Measurements from ENCODE around the gene ZNF581.
A peak's percentile ranks its signal among the peaks of the same experiment; 100 is the strongest.

ZNF581 gene

GRCh38 chr19:55626350-55626749, 17.1 kb upstream of the ZNF581 start:
- peak in 1 of 3 experiments; percentile 41 for DNase-seq (ENCODE audit: low read depth in 3 of 3)

GRCh38 chr19:55632463-55632834, 11.0 kb upstream of the ZNF581 start:
- DNase-seq (ENCODE audit: low read depth in 3 of 3): peak; percentile 74 to 92 (median 77)

DNA sequence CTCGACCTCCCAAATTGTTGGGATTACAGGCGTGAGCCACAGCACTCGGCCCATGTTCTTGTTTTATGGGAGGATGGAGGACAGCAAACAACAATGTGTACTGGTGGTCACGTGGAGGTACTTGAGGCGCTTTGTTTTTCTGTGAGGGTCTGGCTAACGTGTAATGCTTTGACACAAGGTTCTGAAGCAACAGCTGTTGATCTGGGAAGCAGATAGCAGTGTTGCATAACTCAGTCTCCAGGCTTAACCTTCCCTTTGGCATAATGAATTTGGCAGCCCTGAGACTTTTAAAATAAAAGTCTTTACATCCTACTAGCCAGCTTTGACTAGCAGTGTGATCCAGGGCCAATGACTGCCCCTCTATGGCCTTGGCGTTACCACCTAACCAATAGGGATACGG, 9.6 kb upstream of the ZNF581 start:
- no peak for DNase-seq (ENCODE audit: low read depth in 3 of 3)

GRCh38 chr19:55635334-55635717, 8.1 kb upstream of the ZNF581 start:
- DNase-seq (ENCODE audit: low read depth in 3 of 3): no peak

DNA sequence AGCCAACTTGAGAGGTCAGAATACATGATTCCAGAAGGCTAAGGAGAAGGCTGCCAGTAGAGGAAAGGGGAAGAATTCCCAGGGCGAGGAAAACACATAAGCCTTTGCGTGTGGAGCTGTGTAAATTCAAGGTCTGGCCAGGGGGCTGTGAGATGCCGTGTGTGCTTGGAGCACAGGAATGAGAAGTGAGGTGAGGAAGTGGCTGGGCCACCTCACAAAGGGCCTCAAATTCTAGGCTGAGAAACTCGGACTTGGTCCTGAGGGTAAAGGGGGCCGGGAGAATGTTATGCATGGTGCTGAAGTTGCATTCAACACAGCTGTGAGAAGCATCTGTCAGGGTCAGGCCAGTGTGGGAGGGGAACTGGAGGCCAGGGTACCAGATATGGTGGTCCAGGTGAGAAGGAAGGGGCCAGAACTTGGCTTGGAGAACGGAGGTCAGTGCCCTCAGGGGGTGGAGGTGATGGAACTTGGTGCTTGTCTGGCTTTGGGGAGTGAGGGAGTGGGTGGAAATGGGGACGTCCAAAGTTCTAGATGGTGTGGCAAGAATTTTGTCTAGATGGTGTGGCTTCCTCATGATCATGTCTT, 7.5 kb upstream of the ZNF581 start:
- DNase-seq (ENCODE audit: low read depth in 3 of 3): no peak

GRCh38 chr19:55636723-55637122, 6.7 kb upstream of the ZNF581 start:
- no peak for DNase-seq (ENCODE audit: low read depth in 3 of 3)

GRCh38 chr19:55637534-55637933, 5.9 kb upstream of the ZNF581 start:
- no peak for DNase-seq (ENCODE audit: low read depth in 3 of 3)

GRCh38 chr19:55638864-55639359, 4.5 kb upstream of the ZNF581 start:
- peak in 1 of 3 experiments; percentile 64 for DNase-seq (ENCODE audit: low read depth in 3 of 3)

- DNase-seq (ENCODE audit: low read depth in 3 of 3): peak in 1 of 3 experiments; percentile 67
Measured at GRCh38 chr19:55640043-55640576, 3.3 kb upstream of the ZNF581 start.

DNA sequence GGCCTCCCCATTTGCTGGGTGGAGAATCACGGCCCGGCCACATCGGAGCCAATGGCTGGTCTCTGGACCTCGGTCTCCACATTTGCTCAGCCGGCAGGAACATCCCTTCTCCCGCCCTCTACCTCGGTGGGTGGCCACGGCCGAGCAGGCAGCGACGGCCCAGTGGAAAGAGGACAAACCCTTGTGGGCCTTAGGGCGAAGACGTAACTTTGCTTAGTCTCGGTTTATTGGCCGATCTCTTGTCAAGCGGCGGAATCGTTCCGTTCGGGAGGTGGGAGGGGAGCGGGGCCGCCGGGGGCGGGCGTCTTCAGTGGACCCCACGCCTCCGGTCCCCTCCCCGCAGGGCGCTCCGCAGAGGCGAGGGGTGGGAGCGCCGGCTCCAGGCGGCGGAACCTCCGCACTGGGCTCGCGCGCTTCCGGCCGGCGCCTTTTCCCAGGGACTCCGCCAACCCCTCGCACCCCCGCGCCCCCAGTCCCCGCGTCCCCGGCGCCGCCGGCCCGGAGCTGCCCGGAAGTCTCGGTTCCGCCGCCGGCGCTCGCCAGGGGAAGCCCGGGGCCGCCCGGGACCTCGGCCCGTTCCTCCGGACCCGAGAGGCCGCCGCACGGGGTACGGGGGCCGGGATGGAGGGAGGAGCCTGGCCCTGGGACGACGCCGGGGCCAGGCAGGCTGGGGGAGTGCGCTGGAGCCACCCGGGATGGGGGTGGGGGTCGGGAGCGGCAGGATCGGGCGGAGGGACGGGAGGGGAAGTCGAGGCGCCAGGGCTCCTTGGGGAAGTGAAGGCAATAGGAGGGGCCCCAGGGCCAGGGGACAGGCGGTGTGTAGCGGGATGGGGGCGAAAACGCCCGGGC, 2.6 kb upstream of the ZNF581 start, which contains the start of gene ZNF580:
ZNF580 (plus strand) TSS at position 426 of the 849 bp plus-strand sequence. CDS start 1,507 bp downstream, outside the sequence.
- DNase-seq (ENCODE audit: low read depth in 3 of 3): peak in 1 of 3 experiments; percentile 69

DNA sequence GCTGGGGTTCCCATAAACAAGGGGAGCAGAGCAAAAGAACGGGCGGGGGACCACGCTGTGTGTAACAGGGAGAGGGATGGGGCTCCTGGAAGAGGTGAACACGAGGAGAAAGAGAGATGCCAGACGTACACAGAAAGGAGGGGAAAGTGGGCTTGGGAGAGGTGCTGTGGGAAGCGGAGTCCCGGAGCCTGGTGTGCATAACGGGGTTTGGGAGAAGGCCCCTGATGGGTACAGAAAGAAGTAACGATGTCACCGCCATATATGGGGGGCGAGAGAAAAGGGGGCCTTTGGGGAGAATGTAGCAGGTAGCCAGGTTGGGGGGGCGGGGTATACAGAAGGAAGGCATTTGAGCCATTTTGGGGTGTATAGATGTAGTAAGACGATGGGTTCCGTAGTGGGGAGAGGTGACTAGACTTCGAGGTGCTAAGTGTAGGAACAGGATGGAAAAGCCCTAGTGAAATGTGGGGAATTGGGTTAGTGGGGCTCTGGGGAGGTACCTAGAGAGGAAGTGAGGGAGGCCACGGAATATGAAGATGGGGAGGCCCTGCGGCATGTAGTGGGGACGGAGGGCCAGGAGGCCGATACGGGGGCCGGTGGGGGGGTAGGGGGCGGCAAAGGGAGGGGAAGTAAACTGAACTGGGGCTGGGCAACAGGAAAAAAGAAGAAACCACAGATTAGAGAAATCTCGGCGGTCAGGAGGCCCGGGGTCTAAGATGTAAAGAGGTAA, 1.9 kb upstream of the ZNF581 start:
- peak in 1 of 3 experiments; percentile 32 for DNase-seq (ENCODE audit: low read depth in 3 of 3)

DNA sequence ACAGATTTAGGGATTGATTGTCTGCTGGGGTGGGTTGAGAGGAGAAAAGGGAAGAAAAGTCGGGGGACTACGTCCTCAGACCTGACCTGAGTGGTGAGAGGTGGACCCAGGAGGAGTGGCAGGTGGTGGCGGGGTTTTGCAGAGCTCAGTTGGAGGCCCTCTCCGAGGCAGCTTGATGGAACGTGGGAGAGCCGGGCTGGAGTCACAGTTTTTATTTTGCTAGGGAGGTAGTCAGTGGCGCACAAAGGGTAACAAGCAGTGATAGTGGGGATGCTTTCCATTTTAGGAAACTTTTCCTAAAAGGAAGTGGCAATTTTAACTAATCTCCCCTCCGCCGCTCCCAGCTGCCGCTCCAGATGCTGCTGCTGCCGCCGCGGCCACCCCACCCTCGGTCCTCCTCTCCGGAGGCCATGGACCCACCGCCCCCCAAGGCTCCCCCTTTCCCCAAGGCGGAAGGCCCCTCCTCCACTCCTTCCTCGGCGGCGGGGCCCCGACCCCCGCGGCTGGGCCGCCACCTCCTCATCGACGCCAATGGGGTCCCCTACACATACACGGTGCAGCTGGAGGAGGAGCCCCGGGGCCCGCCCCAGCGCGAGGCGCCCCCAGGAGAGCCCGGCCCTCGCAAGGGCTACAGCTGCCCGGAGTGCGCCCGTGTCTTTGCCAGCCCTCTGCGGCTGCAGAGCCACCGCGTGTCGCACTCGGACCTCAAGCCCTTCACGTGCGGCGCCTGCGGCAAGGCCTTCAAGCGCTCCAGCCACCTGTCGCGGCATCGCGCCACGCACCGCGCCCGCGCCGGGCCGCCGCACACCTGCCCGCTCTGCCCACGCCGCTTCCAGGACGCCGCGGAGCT, 1.1 kb upstream of the ZNF581 start:
- DNase-seq (ENCODE audit: low read depth in 3 of 3): peak in 1 of 3 experiments; percentile 40

DNA sequence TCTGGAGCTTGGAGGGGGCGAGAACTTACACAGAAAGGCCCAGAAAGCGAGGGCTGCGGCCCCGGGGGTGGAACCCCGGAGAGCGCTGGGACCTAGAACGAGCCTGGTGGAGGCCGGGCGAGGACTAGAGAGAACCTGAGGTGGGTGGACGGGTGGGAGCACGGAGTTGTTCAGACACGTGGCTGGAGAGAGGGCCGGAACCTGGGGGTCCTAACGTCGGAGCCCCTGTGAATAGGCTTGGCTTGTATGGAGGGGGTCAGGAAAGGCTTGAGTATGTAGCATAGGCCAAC, 383 bp downstream of the ZNF581 start:
- DNase-seq (ENCODE audit: low read depth in 3 of 3): no peak

DNA sequence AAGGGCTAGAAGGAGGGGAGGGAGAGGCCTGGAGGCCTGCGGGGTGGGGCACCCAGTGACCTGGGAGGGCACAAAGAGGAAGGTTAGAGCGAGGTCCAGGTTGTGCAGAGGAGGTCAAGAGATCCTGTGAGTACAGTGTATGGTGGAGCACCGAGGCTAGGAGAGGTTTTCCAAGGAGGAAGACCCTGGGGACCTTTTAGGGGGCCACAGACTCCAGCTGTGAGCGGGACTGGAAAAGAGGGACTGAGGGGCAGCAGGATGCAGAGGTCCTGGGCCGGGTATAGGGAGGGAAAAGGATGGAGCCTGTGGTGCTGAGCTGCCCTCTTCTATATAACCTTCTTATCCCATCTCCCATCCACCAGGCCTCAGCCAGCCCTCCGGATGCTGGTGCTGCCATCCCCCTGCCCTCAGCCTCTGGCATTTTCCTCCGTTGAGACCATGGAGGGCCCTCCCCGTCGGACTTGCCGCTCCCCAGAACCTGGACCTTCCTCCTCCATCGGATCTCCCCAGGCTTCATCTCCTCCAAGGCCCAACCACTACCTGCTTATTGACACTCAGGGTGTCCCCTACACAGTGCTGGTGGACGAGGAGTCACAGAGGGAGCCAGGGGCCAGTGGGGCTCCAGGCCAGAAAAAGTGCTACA, 863 bp downstream of the ZNF581 start:
- DNase-seq (ENCODE audit: low read depth in 3 of 3): no peak

- DNase-seq (ENCODE audit: low read depth in 3 of 3): no peak
Measured at GRCh38 chr19:55644842-55645511, 1.5 kb downstream of the ZNF581 start.

DNA sequence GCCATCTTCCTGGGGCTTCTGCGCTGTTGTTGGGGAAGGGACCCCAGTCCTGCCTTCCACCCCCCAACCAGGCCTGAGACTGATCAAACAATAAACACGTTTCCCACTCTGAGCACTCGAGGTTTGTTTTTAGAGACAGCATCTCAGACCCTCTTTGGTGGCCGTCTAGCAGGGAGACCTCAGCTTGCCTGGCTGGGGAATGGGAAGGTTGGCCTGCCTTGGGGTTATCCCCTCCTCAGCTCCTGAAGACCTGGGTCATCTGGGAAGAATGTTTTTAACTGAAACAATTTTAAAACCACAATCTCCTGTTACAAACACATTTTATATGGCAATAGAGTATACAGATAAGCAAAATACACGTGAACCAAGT, 2.0 kb downstream of the ZNF581 start:
- no peak for DNase-seq (ENCODE audit: low read depth in 3 of 3)

DNA sequence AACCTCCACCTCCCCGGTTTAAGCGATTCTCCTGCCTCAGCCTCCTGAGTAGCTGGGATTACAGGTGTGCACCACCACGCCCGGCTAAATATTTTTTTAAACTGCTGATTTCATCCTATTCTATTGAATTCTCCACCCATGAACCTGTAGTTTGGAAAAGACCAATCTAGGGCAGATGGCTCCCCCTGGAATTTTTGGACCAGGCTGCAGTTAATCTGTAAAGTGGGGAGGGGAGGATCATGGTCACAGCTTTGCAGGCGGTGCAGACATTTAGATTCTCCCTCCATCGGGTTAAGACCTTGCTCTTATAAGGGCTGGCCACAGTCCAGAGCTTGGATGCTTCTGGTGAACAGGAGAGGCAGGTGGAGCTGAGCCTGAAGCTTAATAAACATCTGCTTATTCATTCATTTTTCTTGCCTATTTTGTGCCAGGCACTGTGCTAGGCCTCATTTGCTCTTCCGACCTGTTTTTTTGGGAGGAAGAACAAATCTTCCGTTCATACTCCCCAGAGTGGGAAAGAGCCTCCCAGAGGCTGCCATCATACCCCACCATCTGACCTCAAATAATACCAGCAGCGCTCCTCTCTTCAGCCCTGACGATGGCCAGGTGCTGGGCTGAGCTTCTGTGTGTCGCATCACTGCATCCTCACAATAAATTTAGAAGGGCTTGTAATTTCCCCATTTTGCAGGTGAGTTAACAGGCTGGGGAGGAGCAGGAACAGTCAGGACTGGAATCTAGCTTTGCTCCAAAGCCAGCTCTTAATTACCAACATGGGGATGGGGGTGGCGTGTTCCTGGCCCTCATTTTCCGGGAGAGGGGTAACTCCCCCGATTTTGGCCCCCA, 3.7 kb downstream of the ZNF581 start:
- DNase-seq (ENCODE audit: low read depth in 3 of 3): no peak

- no peak for DNase-seq (ENCODE audit: low read depth in 3 of 3)
Measured at GRCh38 chr19:55647732-55648584, 4.5 kb downstream of the ZNF581 start, which contains the start of gene CCDC106. Gene CCDC106, plus strand, starts transcription at chr19:55648212. Its CDS starts 835 bp downstream, at chr19:55649047.
